Measurements from ENCODE around the gene NUDC. TPM values are rescaled to one million over a fixed set of nuclear protein-coding genes. Genes with fewer than 3 reads are reported as not detected.

Gene NUDC
- total RNA-seq, 1 experiment from 2014 or later: 118 TPM

- H2BK5ac ChIP-seq (ENCODE audit: insufficient read length, low read length): no peak overlapping the region
- H4K8ac ChIP-seq (replicated peaks; ENCODE audit: insufficient read length, low read depth, low read length): no peak overlapping the region
- no peak overlapping the region for H3K14ac ChIP-seq (ENCODE audit: insufficient read depth, low read length)
- no peak overlapping the region for H3K56ac ChIP-seq (ENCODE audit: insufficient read length, low read depth, low read length)
- no peak overlapping the region for H3K18ac ChIP-seq (ENCODE audit: insufficient read length, low read depth, low read length)
- no peaks in the 10 kb centered on the region for H3K27me3 ChIP-seq (ENCODE audit: insufficient read depth, low read length)
- Mint-ChIP-seq H3K9me3 (no peaks in the 10 kb centered on the region), H3K27ac (peak overlapping the region in 1 of 3 experiments; percentile 91; a peak in 2 of 7 replicates), H3K4me1 (no peaks in the 10 kb centered on the region), H3K36me3 (ENCODE audit: insufficient read depth in 1 of 3, low read depth in 3 of 3) (peaks cover 12 to 48% (median 47%) of the 10 kb centered on the region in 3 experiments; a peak in 6 of 7 replicates), H3K4me3 (no peak overlapping the region), H3K27me3 (ENCODE audit: low read depth) (no peaks in the 10 kb centered on the region)
- H2AFZ ChIP-seq (ENCODE audit: low read length): no peak overlapping the region
- no peak overlapping the region for H3K23ac ChIP-seq (ENCODE audit: insufficient read length, low read depth, low read length)
- H3K79me1 ChIP-seq (ENCODE audit: insufficient read depth, low read depth, low read length, poor library complexity, severe bottlenecking): no peaks in the 10 kb centered on the region
- TF ChIP-seq, protein P1, sequence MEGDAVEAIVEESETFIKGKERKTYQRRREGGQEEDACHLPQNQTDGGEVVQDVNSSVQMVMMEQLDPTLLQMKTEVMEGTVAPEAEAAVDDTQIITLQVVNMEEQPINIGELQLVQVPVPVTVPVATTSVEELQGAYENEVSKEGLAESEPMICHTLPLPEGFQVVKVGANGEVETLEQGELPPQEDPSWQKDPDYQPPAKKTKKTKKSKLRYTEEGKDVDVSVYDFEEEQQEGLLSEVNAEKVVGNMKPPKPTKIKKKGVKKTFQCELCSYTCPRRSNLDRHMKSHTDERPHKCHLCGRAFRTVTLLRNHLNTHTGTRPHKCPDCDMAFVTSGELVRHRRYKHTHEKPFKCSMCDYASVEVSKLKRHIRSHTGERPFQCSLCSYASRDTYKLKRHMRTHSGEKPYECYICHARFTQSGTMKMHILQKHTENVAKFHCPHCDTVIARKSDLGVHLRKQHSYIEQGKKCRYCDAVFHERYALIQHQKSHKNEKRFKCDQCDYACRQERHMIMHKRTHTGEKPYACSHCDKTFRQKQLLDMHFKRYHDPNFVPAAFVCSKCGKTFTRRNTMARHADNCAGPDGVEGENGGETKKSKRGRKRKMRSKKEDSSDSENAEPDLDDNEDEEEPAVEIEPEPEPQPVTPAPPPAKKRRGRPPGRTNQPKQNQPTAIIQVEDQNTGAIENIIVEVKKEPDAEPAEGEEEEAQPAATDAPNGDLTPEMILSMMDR (conservative IDR thresholded peaks at IDR 0.05): no peak
- no peak overlapping the region for H3K9ac ChIP-seq (ENCODE audit: extremely low read depth, insufficient read length, low read length)
- no peak overlapping the region for H3K27ac ChIP-seq (ENCODE audit: insufficient read length, low read depth, low read length)
- H3K4ac ChIP-seq (ENCODE audit: low read depth, low read length): no peak overlapping the region
- no peak overlapping the region for H3T11ph ChIP-seq (ENCODE audit: low read length)
- H4K20me1 ChIP-seq (ENCODE audit: control insufficient read depth, insufficient read depth, insufficient read length): no peaks in the 10 kb centered on the region
- no peak overlapping the region for H2BK20ac ChIP-seq (ENCODE audit: low read depth, low read length, poor library complexity, severe bottlenecking)
- no peak overlapping the region for H2BK15ac ChIP-seq (ENCODE audit: low read depth, low read length)
- no peaks in the 10 kb centered on the region for H3K23me2 ChIP-seq (ENCODE audit: insufficient read length, low read depth, low read length, poor library complexity, severe bottlenecking)
- WGBS (ENCODE audit: extremely low coverage, insufficient read length, low lambda C conversion rate): no CpG with 5 or more reads among the region's 14 CpGs
- no peak overlapping the region for H2AK5ac ChIP-seq (ENCODE audit: insufficient read length, low read length)
- no peak overlapping the region for H3K4me2 ChIP-seq (ENCODE audit: insufficient read depth, insufficient read length, low read length)
- H4K5ac ChIP-seq (ENCODE audit: insufficient read length, low read depth, low read length): no peak overlapping the region
- no peak overlapping the region for H4K91ac ChIP-seq (ENCODE audit: insufficient read length, low read depth, low read length)
- H3K9me3 ChIP-seq (ENCODE audit: control insufficient read depth, low read depth, low read length): no peaks in the 10 kb centered on the region
- no peak overlapping the region for H2BK12ac ChIP-seq (ENCODE audit: insufficient read length, low read depth, low read length)
- H2BK120ac ChIP-seq (ENCODE audit: low read depth, low read length, poor library complexity, severe bottlenecking): no peak overlapping the region
- DNase-seq: no peak
- no peaks in the 10 kb centered on the region for H3K4me1 ChIP-seq (ENCODE audit: insufficient read depth, low read length)
- no peaks in the 10 kb centered on the region for H3K79me2 ChIP-seq (ENCODE audit: insufficient read depth, low read length)
Measured at GRCh38 chr1:26951216-26951615, 29.7 kb downstream of the NUDC start.
